ENCODE data around the gene CYP39A1.
"Not testable (repeated sequence)": the region's sequence is repeated elsewhere in the genome, so short reads cannot be mapped to it uniquely, and the experiment has no call there.

CYP39A1 gene

DNA sequence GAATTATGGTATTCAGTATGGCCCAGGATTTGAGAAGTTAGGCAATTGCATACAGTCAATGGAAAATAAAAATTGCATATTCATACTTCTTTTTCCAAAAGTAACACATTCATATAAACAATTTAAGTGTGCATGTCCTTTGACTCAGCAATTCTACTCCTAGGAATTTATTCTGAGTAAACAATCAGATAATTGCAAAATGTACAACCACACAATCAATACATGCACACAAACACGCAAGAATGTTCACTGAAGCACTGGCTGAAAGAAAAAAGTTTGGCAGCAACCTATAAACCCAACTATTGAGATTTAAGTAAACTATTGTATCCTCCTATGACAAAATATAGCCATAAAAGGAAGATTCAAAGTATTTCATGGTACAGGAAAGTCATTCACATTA lies 1.6 kb downstream of the CYP39A1 start:
- no peak for DNase-seq (ENCODE audit: low spot score)
- no peak overlapping the region for H3K4me3 ChIP-seq
- no peak overlapping the region for H3K27ac ChIP-seq
- TF ChIP-seq, protein P1, sequence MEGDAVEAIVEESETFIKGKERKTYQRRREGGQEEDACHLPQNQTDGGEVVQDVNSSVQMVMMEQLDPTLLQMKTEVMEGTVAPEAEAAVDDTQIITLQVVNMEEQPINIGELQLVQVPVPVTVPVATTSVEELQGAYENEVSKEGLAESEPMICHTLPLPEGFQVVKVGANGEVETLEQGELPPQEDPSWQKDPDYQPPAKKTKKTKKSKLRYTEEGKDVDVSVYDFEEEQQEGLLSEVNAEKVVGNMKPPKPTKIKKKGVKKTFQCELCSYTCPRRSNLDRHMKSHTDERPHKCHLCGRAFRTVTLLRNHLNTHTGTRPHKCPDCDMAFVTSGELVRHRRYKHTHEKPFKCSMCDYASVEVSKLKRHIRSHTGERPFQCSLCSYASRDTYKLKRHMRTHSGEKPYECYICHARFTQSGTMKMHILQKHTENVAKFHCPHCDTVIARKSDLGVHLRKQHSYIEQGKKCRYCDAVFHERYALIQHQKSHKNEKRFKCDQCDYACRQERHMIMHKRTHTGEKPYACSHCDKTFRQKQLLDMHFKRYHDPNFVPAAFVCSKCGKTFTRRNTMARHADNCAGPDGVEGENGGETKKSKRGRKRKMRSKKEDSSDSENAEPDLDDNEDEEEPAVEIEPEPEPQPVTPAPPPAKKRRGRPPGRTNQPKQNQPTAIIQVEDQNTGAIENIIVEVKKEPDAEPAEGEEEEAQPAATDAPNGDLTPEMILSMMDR (IDR thresholded peaks at IDR 0.05): no peak

DNA sequence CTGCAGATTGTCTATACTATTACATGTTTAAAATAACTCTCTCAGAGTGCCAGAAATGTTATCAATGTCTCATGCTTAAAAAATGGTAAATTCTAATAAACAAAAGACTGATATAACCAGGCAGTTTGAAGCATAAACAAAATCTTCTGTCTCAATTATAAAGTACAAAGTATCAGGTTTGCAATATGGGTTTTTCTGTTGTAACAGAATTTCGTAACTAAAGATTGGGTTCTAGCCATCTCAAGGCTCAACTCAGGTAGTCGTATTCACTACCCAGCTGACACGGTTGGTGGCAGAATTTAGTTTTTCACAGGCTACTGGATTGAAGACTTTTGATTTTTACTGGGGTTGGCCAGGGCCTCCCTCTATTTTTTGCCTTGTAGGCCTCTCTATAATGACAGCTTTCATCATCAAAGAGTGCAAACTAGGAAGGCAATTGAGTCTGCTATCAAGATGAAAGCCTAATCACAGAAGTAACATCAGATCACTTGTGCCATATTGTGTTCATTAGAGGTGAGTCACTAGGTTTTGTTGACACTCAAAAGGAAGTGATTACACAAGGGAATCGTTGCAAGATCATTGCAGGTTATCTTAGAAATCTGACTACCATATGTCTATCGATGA lies 3.6 kb downstream of the CYP39A1 start:
- DNase-seq (ENCODE audit: low spot score): no peak
- no peak overlapping the region for H3K4me3 ChIP-seq
- TF ChIP-seq, protein P1 (IDR thresholded peaks at IDR 0.05): no peak

DNA sequence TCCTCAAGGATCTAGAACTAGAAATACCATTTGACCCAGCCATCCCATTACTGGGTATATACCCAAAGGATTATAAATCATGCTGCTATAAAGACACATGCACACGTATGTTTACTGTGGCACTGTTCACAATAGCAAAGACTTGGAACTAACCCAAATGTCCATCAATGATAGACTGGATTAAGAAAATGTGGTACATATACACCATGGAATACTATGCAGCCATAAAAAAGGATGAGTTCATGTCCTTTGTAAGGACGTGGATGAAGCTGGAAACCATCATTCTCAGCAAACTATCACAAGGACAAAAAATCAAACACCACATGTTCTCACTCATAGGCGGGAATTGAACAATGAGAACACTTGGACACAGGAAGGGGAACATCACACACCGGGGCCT lies 4.5 kb downstream of the CYP39A1 start:
- not testable (repeated sequence) for DNase-seq (ENCODE audit: low spot score); H3K4me3 ChIP-seq

More for the DNA sequence above, 3.6 kb downstream of the CYP39A1 start:
- no peak overlapping the region for H3K27ac ChIP-seq

DNA sequence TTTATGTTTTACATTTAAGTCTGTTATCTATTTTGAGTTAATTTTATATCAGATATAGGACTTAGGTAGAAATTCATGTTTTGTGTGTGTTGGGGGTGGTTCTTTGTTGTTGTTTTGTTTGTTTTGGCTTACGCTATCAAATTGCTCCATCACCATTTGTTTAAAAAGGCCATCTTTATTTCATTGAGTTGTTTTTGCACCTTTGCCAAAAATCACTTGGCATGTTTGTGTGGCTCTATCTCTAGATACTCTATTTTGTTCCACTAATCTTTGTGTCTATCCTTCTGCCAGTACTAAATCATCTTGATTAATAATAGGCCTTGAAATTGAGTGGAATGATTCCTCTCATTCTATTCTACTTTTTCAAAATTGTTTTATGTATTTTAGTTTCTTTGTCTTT lies 7.4 kb downstream of the CYP39A1 start:
- no peak for DNase-seq (ENCODE audit: low spot score)
- Histone ChIP-seq H3K27ac (no peak overlapping the region), H3K4me3 (no peak overlapping the region)
- TF ChIP-seq, protein P1 (IDR thresholded peaks at IDR 0.05): no peak

More for the DNA sequence above, 4.5 kb downstream of the CYP39A1 start:
- H3K27ac ChIP-seq: not testable (repeated sequence)

DNA sequence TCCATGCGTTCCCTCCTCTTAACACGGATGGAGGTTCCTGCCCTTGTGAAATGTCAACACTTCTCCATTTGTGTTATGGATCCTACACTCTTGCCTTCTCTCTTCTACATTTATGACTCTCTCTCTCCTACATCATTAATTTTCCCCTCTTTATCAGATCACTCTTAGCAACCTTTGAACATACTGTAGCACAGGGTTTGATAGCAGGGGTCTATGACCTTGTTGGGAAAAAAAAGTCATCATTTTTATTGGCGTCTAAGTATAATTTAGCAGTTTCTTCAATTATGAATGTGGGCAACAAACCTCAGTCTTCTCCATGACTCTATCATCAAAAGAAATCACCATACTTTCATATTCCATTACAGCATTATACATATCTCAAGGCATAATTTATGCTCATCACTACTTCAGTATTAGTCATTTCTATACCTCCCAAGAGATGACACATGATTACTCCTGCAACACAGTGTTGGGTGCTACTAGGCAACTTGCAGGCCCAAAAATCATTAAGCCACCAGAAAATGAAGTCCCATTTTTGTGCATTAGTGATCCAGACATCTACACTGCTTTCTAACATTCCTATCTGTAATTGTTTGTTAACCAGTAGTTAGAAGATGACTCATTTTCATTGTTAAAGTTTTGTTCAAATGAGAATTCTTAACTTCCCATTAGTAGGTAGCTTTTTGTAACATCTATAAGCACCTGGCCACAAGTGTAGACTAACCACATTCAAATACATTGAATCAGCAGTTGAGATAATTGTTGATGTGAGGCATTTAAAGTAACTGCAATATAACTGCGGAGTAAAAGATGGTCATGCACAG lies 9.5 kb downstream of the CYP39A1 start:
- H3K4me3 ChIP-seq: no peak overlapping the region
- DNase-seq (ENCODE audit: low spot score): no peak
- H3K27ac ChIP-seq: no peak overlapping the region
- TF ChIP-seq, protein P1 (IDR thresholded peaks at IDR 0.05): no peak

DNA sequence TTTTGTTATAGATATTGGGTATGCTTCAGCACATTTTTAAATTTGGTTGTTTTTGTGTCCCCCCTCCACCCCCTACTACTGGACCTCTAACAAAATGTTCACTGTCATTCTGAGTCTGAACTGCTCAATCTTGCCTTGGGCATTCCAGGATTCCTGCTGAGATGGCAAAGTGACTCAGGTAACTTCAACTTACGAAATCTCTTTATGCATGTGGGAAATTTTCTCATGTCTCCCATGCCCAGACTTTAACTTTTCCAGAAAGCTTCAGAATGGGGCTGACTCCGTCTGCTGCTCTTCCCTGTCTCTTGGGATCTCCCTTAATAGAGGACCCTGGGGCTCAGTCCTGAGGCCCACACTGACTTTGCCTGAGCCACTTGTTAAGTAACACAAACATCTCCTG lies 14.0 kb downstream of the CYP39A1 start:
- TF ChIP-seq, protein P1 (IDR thresholded peaks at IDR 0.05): no peak
- no peak overlapping the region for H3K27ac ChIP-seq
- no peak overlapping the region for H3K4me3 ChIP-seq
- no peak for DNase-seq (ENCODE audit: low spot score)

DNA sequence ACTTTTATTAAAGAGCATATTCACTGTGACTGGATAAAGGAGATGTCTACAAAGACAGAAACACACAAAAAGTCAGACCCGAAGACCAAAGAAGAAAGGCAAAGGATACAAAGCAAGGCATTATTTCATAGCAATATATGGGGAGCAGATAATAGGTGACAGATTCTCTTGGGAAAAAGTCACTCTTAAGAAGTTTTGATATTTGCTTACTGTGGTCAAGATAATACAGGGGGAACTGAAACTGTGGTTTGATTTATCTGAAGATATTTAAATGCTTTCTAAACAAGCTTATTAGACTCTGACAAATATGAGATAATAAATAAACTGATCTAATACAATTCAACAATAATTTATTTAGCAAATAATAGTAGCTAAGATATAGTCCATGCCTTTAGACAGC lies 14.7 kb downstream of the CYP39A1 start:
- no peak overlapping the region for H3K4me3 ChIP-seq
- H3K27ac ChIP-seq: no peak overlapping the region
- DNase-seq (ENCODE audit: low spot score): no peak
- TF ChIP-seq, protein P1 (IDR thresholded peaks at IDR 0.05): no peak
